Activated CD8-positive, alpha-beta memory T cell treated with anti-CD3 and anti-CD28 coated beads for 36 hours (primary cell): ENCODE measurements around the gene JAGN1. TPM values are rescaled to one million over a fixed set of nuclear protein-coding genes. Genes with fewer than 3 reads are reported as not detected.
"Not testable (repeated sequence)": the region's sequence is repeated elsewhere in the genome, so short reads cannot be mapped to it uniquely, and the experiment has no call there.

Experiments
- CTCF ChIA-PET: fragments of 350-600 bp; sonication (Branson Sonifier 250); formaldehyde crosslinking; loops from one replicate; lab custom pipeline; 2021; ENCODE audit warnings: antibody characterized with exemption; lab: Charles Lee
- POLR2A ChIA-PET: fragments of 350-600 bp; sonication (Branson Sonifier 250); formaldehyde crosslinking; loops from one replicate; lab custom pipeline; 2021; ENCODE audit warnings: antibody characterized with exemption; lab: Charles Lee
- total RNA-seq, 2 experiments: library from RNA; stranded (reverse); gene quantifications; one replicate each; pipeline ENCODE4 v1.2.3, GENCODE V29; 2021

Gene JAGN1
- total RNA-seq, 2 experiments from 2014 or later: 51.8 to 53.3 TPM

GRCh38 chr3:9889405-9889804 is 1.0 kb upstream of the JAGN1 start:
- ChIA-PET POLR2A (no interaction called here), CTCF (interaction anchor here (0.6 to 0.9 kb wide), 2 partner anchors 45 to 64 kb away, joined by 3 to 5 read pairs; no protein-coding TSS in a partner anchor)

DNA sequence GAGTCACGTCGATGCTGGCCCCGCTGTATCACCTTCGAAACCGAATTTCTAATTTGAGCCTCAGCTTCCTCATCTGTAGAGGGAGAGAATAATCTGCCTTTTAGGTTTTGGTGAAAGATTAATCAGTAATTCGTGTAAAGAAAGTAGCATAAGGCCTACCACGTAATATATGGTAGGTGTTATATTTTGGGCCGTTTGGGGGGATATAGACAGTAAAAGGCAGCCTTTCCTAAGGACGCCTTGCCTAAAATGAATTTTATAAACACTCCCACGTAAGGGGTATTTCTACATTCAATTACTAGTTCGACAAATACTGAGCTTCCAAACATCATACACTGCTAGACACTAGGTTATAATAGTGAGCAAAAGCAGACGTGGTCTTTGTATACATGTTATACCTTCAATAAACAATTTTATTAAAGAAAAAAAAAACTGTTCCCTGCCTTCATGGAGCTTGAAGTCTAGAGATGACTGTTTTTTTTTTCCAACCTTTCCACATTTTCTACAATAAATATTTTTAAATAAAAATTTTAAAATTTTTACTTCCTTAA is 737 bp downstream of the JAGN1 start:
- ChIA-PET POLR2A (interaction anchor here (0.6 to 2.6 kb wide), 11 partner anchors 11 to 429 kb away, joined by 3 to 27 read pairs (median 3); partner anchors contain the start of genes ARPC4, CRELD1, IL17RE and RPUSD3), CTCF (interaction anchor here (1.0 to 1.7 kb wide), 5 partner anchors 11 to 56 kb away, joined by 3 to 18 read pairs (median 3); partner anchors contain the start of genes CRELD1 and RPUSD3)

DNA sequence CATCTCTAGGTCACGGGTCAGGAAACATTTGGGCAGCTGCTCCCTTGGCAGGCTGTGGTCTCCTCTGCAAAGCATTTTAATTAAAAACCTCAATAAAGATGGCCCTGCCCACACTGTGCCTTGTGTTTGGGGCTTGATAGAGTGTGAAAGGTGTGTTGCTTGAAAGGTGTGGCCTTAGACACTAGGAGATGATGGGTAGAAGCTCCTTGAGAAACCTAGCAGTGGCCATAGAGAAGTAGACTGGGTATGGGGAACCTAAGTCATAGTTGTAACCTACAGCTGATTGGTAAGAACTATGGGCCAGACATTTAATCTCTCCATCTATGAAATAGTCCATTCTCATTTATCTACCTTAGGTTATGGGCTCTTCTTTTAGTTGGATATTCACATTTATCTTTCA is 3.3 kb downstream of the JAGN1 start:
- ChIA-PET CTCF (interaction anchor here (0.5 to 0.7 kb wide), 2 partner anchors 94 to 353 kb away, joined by 3 to 4 read pairs; no protein-coding TSS in a partner anchor), POLR2A (interaction anchor here (0.8 kb wide), 1 partner anchor 84 kb away, joined by 3 read pairs; the partner anchor contains the start of gene TTLL3)

DNA sequence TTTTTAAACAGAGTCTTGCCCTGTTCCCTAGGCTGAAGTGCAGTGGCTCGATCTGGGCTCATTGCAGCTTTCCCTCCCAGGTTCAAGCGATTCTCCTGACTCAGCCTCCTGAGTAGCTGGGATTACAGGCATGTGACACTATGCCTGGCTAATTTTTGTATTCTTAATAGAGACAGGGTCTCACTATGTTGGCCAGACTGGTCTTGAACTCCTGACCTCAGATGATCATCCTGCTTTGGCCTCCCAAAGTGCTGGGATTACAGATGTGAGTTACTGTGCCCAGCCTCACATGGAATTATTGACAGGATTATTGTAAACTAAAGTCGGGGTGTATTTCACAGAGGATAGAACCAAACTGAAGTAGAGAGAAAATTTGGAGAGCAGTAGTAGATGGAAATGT is 5.3 kb downstream of the JAGN1 start:
- POLR2A ChIA-PET: not testable (repeated sequence)

GRCh38 chr3:9896755-9897407 is 6.5 kb downstream of the JAGN1 start:
- ChIA-PET CTCF (interaction anchor here (0.9 kb wide), 1 partner anchor 14 kb away, joined by 4 read pairs; no protein-coding TSS in a partner anchor), POLR2A (interaction anchor here (1.0 kb wide), 1 partner anchor 213 kb away, joined by 3 read pairs; no protein-coding TSS in a partner anchor)

More for the DNA sequence above, 5.3 kb downstream of the JAGN1 start:
- CTCF ChIA-PET: not testable (repeated sequence)

GRCh38 chr3:9897408-9898372 is 7.3 kb downstream of the JAGN1 start:
- POLR2A ChIA-PET: no interaction called here
- CTCF ChIA-PET: interaction anchor here (0.9 to 1.1 kb wide), 2 partner anchors 14 to 17 kb away, joined by 3 to 4 read pairs; no protein-coding TSS in a partner anchor

GRCh38 chr3:9898467-9899241 is 8.2 kb downstream of the JAGN1 start:
- ChIA-PET CTCF (interaction anchor here (1.1 kb wide), 1 partner anchor 16 kb away, joined by 3 read pairs; no protein-coding TSS in a partner anchor), POLR2A (no interaction called here)

- CTCF ChIA-PET: no interaction called here
- POLR2A ChIA-PET: no interaction called here
Observed at GRCh38 chr3:9899289-9899791, 8.9 kb downstream of the JAGN1 start.

- POLR2A ChIA-PET: not testable (repeated sequence)
- CTCF ChIA-PET: interaction anchor here (0.7 kb wide), 1 partner anchor 331 kb away, joined by 4 read pairs; no protein-coding TSS in a partner anchor
Observed at GRCh38 chr3:9900965-9901415, 10.6 kb downstream of the JAGN1 start.

DNA sequence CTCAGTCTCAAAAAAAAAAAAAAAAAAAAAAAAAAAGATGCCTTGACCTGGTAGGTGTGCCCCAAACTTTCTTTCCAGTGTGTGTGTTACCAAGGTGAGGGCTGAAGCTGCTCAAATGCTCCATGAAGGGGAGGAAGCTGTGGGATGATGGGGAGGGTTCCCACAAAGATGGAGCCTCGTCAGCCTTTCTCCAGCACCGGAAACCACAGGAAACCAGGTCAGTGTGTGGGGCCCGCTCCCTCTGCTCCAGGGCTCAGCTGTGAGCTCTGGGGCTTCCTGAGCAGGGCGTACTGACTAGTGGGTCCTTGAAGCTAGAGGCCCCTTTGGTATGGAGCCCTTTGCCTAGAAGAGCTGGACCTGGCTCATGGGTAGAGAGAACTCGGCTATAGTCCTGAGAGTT is 11.6 kb downstream of the JAGN1 start:
- CTCF ChIA-PET: interaction anchor here (1.1 to 1.2 kb wide), 2 partner anchors 11 to 120 kb away, joined by 3 read pairs; no protein-coding TSS in a partner anchor

GRCh38 chr3:9902372-9903237 is 12.2 kb downstream of the JAGN1 start, which contains the start of gene IL17RE:
IL17RE (plus strand) TSS chr3:9902848; CDS start chr3:9902933, 85 bp downstream.
- POLR2A ChIA-PET: interaction anchor here (0.5 to 1.9 kb wide), 5 partner anchors 12 to 357 kb away, joined by 3 to 11 read pairs (median 6); partner anchors contain the start of gene JAGN1
- CTCF ChIA-PET: interaction anchor here (1.1 to 1.2 kb wide), 2 partner anchors 11 to 121 kb away, joined by 3 read pairs; no protein-coding TSS in a partner anchor

More for the DNA sequence above, 11.6 kb downstream of the JAGN1 start:
- POLR2A ChIA-PET: interaction anchor here (0.6 to 1.9 kb wide), 4 partner anchors 11 to 358 kb away, joined by 4 to 11 read pairs (median 8); partner anchors contain the start of gene JAGN1

GRCh38 chr3:9903238-9903624 is 12.8 kb downstream of the JAGN1 start:
- ChIA-PET POLR2A (interaction anchor here (1.3 to 1.9 kb wide), 2 partner anchors 13 to 30 kb away, joined by 6 to 9 read pairs; partner anchors contain the start of gene JAGN1), CTCF (no interaction called here)

- CTCF ChIA-PET: interaction anchor here (1.0 kb wide), 1 partner anchor 29 kb away, joined by 3 read pairs; no protein-coding TSS in a partner anchor
Observed at GRCh38 chr3:9903904-9904303, 13.5 kb downstream of the JAGN1 start.

GRCh38 chr3:9906480-9906879 is 16.1 kb downstream of the JAGN1 start:
- ChIA-PET CTCF (interaction anchor here (1.0 kb wide), 1 partner anchor 74 kb away, joined by 3 read pairs; no protein-coding TSS in a partner anchor), POLR2A (no interaction called here)

More at GRCh38 chr3:9903904-9904303, 13.5 kb downstream of the JAGN1 start:
- POLR2A ChIA-PET: interaction anchor here (0.5 kb wide), 1 partner anchor 177 kb away, joined by 3 read pairs; no protein-coding TSS in a partner anchor

DNA sequence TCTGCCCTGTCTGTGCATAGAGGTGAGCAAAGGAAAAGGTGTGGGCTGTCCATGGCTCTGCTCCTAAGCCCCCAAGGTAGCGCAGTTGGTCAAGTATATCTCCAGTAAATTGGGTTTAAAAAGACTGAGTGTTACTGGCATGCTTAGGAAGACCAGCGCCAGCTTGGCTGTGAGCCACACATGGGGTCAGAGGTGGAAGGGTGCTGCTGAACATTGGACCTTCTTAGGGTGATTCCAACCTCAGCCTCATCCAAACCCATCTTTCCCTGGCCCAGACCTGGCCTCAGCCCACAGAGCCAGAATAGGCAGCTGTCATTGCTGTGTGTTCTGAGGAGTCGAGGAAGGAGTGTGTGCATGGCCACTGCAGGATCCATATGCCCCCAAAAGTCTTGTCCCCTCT is 17.9 kb downstream of the JAGN1 start:
- ChIA-PET CTCF (no interaction called here), POLR2A (no interaction called here)
